GM12873 (cell line): ENCODE results near the gene CENPV.

ENCODE experiments used
- CTCF ChIP-seq: IDR thresholded peaks from 2 replicates; pipeline ENCODE4 v1.5.1; 2012; ENCODE audit warnings: low read depth, mild to moderate bottlenecking, moderate library complexity, low read length, control low read depth; ENCODE audit not compliant: insufficient read depth; ENCODE audit errors: missing control alignments

CENPV gene

GRCh38 chr17:16349431-16349830 is 3.8 kb downstream of the CENPV start:
- TF ChIP-seq CTCF, result no peak

- TF ChIP-seq CTCF, result no peak
Observed at GRCh38 chr17:16348586-16348985, 4.7 kb downstream of the CENPV start.

- no peak for TF ChIP-seq CTCF
Observed at GRCh38 chr17:16346721-16347271, 6.5 kb downstream of the CENPV start.

GRCh38 chr17:16345565-16345964 is 7.7 kb downstream of the CENPV start:
- TF ChIP-seq CTCF, result no peak

GRCh38 chr17:16343569-16343968 is 9.7 kb downstream of the CENPV start:
- TF ChIP-seq CTCF, result no peak

GRCh38 chr17:16342979-16343378 is 10.3 kb downstream of the CENPV start:
- TF ChIP-seq CTCF, result no peak

GRCh38 chr17:16339959-16340358 is 13.3 kb downstream of the CENPV start:
- TF ChIP-seq CTCF, result no peak

GRCh38 chr17:16339402-16339801 is 13.9 kb downstream of the CENPV start:
- no peak for TF ChIP-seq CTCF
